ENCODE results near the gene RPH3AL.
A peak's percentile ranks its signal among the peaks of the same experiment; 100 is the strongest.

The RPH3AL gene

DNA sequence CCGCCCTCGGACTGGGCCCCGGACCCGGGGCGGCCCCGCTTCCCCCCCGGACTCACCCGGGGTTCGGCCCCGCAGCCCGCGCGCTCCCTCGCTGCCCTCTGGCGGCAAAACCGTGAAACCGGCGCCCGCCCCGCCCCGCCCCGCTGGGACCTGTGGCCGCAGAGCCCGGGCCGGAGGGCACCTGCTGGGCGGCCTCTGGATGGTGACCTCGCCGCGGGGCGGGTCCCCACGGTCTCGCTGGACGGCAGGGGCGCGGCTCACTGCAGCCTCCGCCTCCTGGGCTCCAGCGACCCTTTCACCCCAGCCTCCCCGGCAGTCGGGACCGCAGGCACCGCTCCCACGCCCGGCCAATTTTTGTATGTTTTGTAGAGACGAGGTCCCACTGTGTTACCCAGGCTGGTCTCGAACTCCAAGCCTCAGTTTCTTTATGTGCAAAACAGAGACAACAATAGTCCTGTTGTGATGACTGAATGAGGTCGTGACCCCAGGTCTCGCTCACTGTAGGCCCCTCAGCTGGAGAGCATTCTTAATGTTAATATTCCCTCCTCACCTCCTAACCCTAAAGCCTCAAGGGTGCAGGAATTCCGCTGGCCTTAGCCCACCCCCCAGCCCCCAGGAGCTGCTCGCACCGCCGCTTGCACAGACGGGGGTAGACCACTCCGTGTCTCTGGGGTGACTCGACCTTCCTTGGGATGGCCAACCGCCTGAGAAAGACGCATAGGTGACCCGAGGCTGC is 33.7 kb upstream of the RPH3AL start (continued):
- TF ChIP-seq CTCF (tag by site-specific recombination; IDR thresholded peaks at IDR 0.05): no peak
- TF ChIP-seq YY2 (tag by site-specific recombination; IDR thresholded peaks at IDR 0.05): no peak
- TF ChIP-seq SCRT2 (tag by site-specific recombination; IDR thresholded peaks at IDR 0.05): peak; percentile 86
- TF ChIP-seq ZSCAN30 (tag by site-specific recombination; IDR thresholded peaks at IDR 0.05): peak; percentile 80; the same call in 1 of the 2 replicates
- no peak for TF ChIP-seq ZNF529 (tag by site-specific recombination; IDR thresholded peaks at IDR 0.05; ENCODE audit: insufficient replicate concordance)
- no peak for TF ChIP-seq ZNF335 (tag by site-specific recombination; conservative IDR thresholded peaks at IDR 0.05)
- no peak for TF ChIP-seq ZNF558 (tag by site-specific recombination; IDR thresholded peaks at IDR 0.05)
- TF ChIP-seq BCL11A (tag by site-specific recombination; IDR thresholded peaks at IDR 0.05; ENCODE audit: low read depth): no peak; the same call in 1 of the 2 replicates
- TF ChIP-seq, protein P1, sequence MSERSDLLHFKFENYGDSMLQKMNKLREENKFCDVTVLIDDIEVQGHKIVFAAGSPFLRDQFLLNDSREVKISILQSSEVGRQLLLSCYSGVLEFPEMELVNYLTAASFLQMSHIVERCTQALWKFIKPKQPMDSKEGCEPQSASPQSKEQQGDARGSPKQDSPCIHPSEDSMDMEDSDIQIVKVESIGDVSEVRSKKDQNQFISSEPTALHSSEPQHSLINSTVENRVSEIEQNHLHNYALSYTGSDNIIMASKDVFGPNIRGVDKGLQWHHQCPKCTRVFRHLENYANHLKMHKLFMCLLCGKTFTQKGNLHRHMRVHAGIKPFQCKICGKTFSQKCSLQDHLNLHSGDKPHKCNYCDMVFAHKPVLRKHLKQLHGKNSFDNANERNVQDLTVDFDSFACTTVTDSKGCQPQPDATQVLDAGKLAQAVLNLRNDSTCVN (tag by site-specific recombination; optimal IDR thresholded peaks at IDR 0.05): no peak
- no peak for TF ChIP-seq EGR2 (tag by site-specific recombination; IDR thresholded peaks at IDR 0.05; ENCODE audit: low read depth)
- TF ChIP-seq TRIM28 (IDR thresholded peaks at IDR 0.05; ENCODE audit: borderline replicate concordance, low read length): no peak
- TF ChIP-seq ZNF341 (tag by site-specific recombination; IDR thresholded peaks at IDR 0.05; ENCODE audit: low read depth): no peak

DNA sequence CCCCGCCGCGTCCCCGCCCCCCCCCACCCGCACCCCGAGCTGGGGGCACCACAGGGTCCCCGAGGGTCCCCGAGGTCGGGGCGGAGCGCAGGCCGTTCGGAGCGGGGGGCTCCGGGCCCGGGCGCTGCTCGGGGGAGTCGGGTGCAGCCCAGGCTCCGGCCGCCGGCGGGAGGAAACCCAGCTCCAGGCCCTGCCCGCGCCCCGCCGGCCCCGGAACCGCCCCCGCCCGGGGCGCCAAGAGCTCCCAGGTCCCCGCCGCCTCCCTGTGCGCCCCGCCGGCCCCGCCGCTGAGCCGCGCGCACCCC is 33.2 kb upstream of the RPH3AL start:
- Histone ChIP-seq H3K27ac (ENCODE audit: extremely low read depth, low read depth, low read length) (no peak overlapping the region), H3K9me3 (ENCODE audit: control insufficient read depth, insufficient read depth, low read depth, low read length) (no peaks in the 10 kb centered on the region), H3K4me3 (ENCODE audit: low read depth, low read length) (peak overlapping the region; percentile 35), H3K4me1 (ENCODE audit: control insufficient read depth, insufficient read depth, low read length) (peaks cover 7% of the 10 kb centered on the region; the same call in 1 of the 2 replicates), H3K36me3 (ENCODE audit: control insufficient read depth in 2 of 2, insufficient read depth in 1 of 2, low read length in 2 of 2) (no peaks in the 10 kb centered on the region)
- ChIA-PET POLR2A (no interaction called here), CTCF (interaction anchor here (0.6 to 1.7 kb wide), 4 partner anchors 9 to 244 kb away, joined by 3 to 5 read pairs (median 3); a partner anchor contains a TSS)
- no peak for TF ChIP-seq ZSCAN30 (tag by site-specific recombination; IDR thresholded peaks at IDR 0.05)
- TF ChIP-seq ZNF239 (tag by site-specific recombination; IDR thresholded peaks at IDR 0.05): no peak
- TF ChIP-seq ZNF629 (tag by site-specific recombination; IDR thresholded peaks at IDR 0.05): no peak
- TF ChIP-seq ZNF510 (tag by site-specific recombination; IDR thresholded peaks at IDR 0.05; ENCODE audit: insufficient replicate concordance): no peak

- peak overlapping the region; percentile 35 for H3K4me3 ChIP-seq (ENCODE audit: low read depth, low read length)
- no peaks in the 10 kb centered on the region for H3K36me3 ChIP-seq (ENCODE audit: control insufficient read depth in 2 of 2, insufficient read depth in 1 of 2, low read length in 2 of 2)
- H3K27ac ChIP-seq (ENCODE audit: extremely low read depth, low read depth, low read length): peak overlapping the region; percentile 39; the same call in 1 of the 2 replicates
- ChIA-PET CTCF (interaction anchor here (0.6 to 1.0 kb wide), 2 partner anchors 9 to 221 kb away, joined by 3 read pairs; no protein-coding TSS in a partner anchor), POLR2A (no interaction called here)
- no peaks in the 10 kb centered on the region for H3K9me3 ChIP-seq (ENCODE audit: control insufficient read depth, insufficient read depth, low read depth, low read length)
- peaks cover 7% of the 10 kb centered on the region; the same call in 1 of the 2 replicates for H3K4me1 ChIP-seq (ENCODE audit: control insufficient read depth, insufficient read depth, low read length)
- 0 out of 2 replicates have a peak, but pooled peaks have one; percentile 63 for TF ChIP-seq ZBTB7A (tag by site-specific recombination; IDR thresholded peaks at IDR 0.05; ENCODE audit: low read depth)
- TF ChIP-seq ZBTB20 (tag by site-specific recombination; IDR thresholded peaks at IDR 0.05): peak; percentile 30; the same call in 1 of the 2 replicates
- TF ChIP-seq PATZ1 (tag by site-specific recombination; IDR thresholded peaks at IDR 0.05): peak; percentile 48
- TF ChIP-seq ZNF391 (tag by site-specific recombination; IDR thresholded peaks at IDR 0.05; ENCODE audit: borderline replicate concordance, low read depth): no peak
- TF ChIP-seq GLIS2 (tag by site-specific recombination; IDR thresholded peaks at IDR 0.05): peak; percentile 64
- peak; percentile 22; the same call in 1 of the 2 replicates for TF ChIP-seq SP3 (tag by site-specific recombination; IDR thresholded peaks at IDR 0.05)
- TF ChIP-seq ZNF266 (tag by site-specific recombination; IDR thresholded peaks at IDR 0.05; ENCODE audit: low read depth): no peak
- TF ChIP-seq ZNF548 (tag by site-specific recombination; IDR thresholded peaks at IDR 0.05): no peak
- TF ChIP-seq ZNF600 (tag by site-specific recombination; IDR thresholded peaks at IDR 0.05): peak; percentile 70
- no peak for TF ChIP-seq MYNN (tag by site-specific recombination; IDR thresholded peaks at IDR 0.05; ENCODE audit: borderline replicate concordance)
- TF ChIP-seq SP2 (tag by site-specific recombination; IDR thresholded peaks at IDR 0.05): peak; percentile 35
- TF ChIP-seq, protein P1 (tag by site-specific recombination; optimal IDR thresholded peaks at IDR 0.05): peak; percentile 18
- TF ChIP-seq KLF7 (tag by site-specific recombination; IDR thresholded peaks at IDR 0.05; ENCODE audit: borderline replicate concordance): no peak
Observed at GRCh38 chr17:385178-385835, 32.7 kb upstream of the RPH3AL start.
